Neural cell (in vitro differentiated cells): ENCODE data around the gene DOCK7.
"Not testable (repeated sequence)": the region's sequence is repeated elsewhere in the genome, so short reads cannot be mapped to it uniquely, and the experiment has no call there.

Experiments
- CTCF ChIP-seq: fragments of 450-650 bp; IDR thresholded peaks from 2 replicates; pipeline ENCODE4 v1.5.1; 2014; ENCODE audit warnings: antibody characterized with exemption, mild to moderate bottlenecking, moderate library complexity; ENCODE audit not compliant: poor library complexity, severe bottlenecking
- EP300 ChIP-seq: fragments of 450-650 bp; conservative IDR thresholded peaks from 2 replicates; pipeline ENCODE4 v1.6.1; 2014; ENCODE audit warnings: antibody characterized with exemption, mild to moderate bottlenecking, moderate library complexity; ENCODE audit not compliant: poor library complexity, severe bottlenecking
- EZH2 ChIP-seq: fragments of 200-600, 300-800 bp; shearing (Covaris generic), sonication (generic); IDR thresholded peaks from 2 replicates; pipeline ENCODE4 v1.6.1; 2014; ENCODE audit warnings: antibody characterized with exemption, low read length, borderline replicate concordance, mild to moderate bottlenecking; ENCODE audit not compliant: insufficient read depth, poor library complexity, severe bottlenecking
- MXI1 ChIP-seq: fragments of 450-650 bp; conservative IDR thresholded peaks from 2 replicates; pipeline ENCODE4 v1.6.1; 2014; ENCODE audit warnings: antibody characterized with exemption, mild to moderate bottlenecking; ENCODE audit not compliant: poor library complexity, severe bottlenecking
- SMC3 ChIP-seq: fragments of 450-650 bp; conservative IDR thresholded peaks from 2 replicates; pipeline ENCODE4 v1.6.1; 2014; ENCODE audit warnings: antibody characterized with exemption, mild to moderate bottlenecking, moderate library complexity; ENCODE audit not compliant: poor library complexity
- TAF1 ChIP-seq: IDR thresholded peaks from 2 replicates; pipeline ENCODE4 v1.6.1; 2012; ENCODE audit warnings: low read depth

- TF ChIP-seq EZH2, CTCF, TAF1, EP300, SMC3, MXI1: not testable (repeated sequence)
Observed at GRCh38 chr1:62571517-62571916, 116.7 kb downstream of the DOCK7 start.
